Measurements from ENCODE around the gene JRKL. TPM values are rescaled to one million over a fixed set of nuclear protein-coding genes. Genes with fewer than 3 reads are reported as not detected.

JRKL gene
- 9.9 and 11.9 TPM in 2 replicates for total RNA-seq

- Mint-ChIP-seq H3K4me3 (peak within 1 kb of the TSS; percentile 93), H3K36me3 (ENCODE audit: low read depth) (peaks cover 37% of the 10 kb centered on the region), H3K9me3 (peaks cover 4% of the 10 kb centered on the region), H3K27ac (peak within 1 kb of the TSS; percentile 96), H3K27me3 (no peaks in the 10 kb centered on the region), H3K4me1 (peaks cover 52% of the 10 kb centered on the region)
- peak; percentile 99 for DNase-seq
- intact Hi-C loops (cut with micrococcal nuclease), result loop anchor here (1.0 to 5.0 kb wide), 8 partner anchors 47 to 1237 kb away; partner anchors contain the start of genes FAM76B, MAML2 and MTMR2
Observed at GRCh38 chr11:96389720-96390487, at the start of gene JRKL, which contains the start of gene CCDC82. Gene JRKL (plus strand): TSS chr11:96390013. CDS start chr11:96390650, 637 bp downstream. Gene CCDC82 (minus strand): TSS chr11:96389912. CDS start chr11:96384747, 5,165 bp downstream.

- no peaks in the 10 kb centered on the region for H3K9me3 Mint-ChIP-seq
- H3K36me3 Mint-ChIP-seq (ENCODE audit: low read depth), result peaks cover 14% of the 10 kb centered on the region
- H3K27me3 Mint-ChIP-seq, result no peaks in the 10 kb centered on the region
- peak overlapping the region; percentile 95 for H3K4me3 Mint-ChIP-seq
- intact Hi-C loops (cut with micrococcal nuclease), result loop anchor here (5.0 to 10.0 kb wide), 4 partner anchors 33 to 503 kb away; partner anchors contain the start of gene MTMR2
- H3K27ac Mint-ChIP-seq, result peak overlapping the region; percentile 93
- no peak for DNase-seq
- peaks cover 61% of the 10 kb centered on the region for H3K4me1 Mint-ChIP-seq
Observed at GRCh38 chr11:96340555-96340885, 49.3 kb upstream of the JRKL start.

- H3K4me3 Mint-ChIP-seq, result peak overlapping the region; percentile 95
Observed at GRCh38 chr11:96341211-96342013, 48.4 kb upstream of the JRKL start.

GRCh38 chr11:96342014-96342960 lies 47.5 kb upstream of the JRKL start:
- peaks cover 52% of the 10 kb centered on the region for H3K4me1 Mint-ChIP-seq
- DNase-seq, result no peak
- no peaks in the 10 kb centered on the region for H3K9me3 Mint-ChIP-seq
- H3K27me3 Mint-ChIP-seq, result no peaks in the 10 kb centered on the region
- H3K4me3 Mint-ChIP-seq, result peak overlapping the region; percentile 95
- H3K27ac Mint-ChIP-seq, result peak overlapping the region; percentile 93
- H3K36me3 Mint-ChIP-seq (ENCODE audit: low read depth), result peaks cover 10% of the 10 kb centered on the region
- intact Hi-C loops (cut with micrococcal nuclease), result loop anchor here (2.0 to 10.0 kb wide), 9 partner anchors 35 to 505 kb away; partner anchors contain the start of gene MTMR2

More at GRCh38 chr11:96341211-96342013, 48.4 kb upstream of the JRKL start:
- Mint-ChIP-seq H3K4me1 (peaks cover 56% of the 10 kb centered on the region), H3K36me3 (ENCODE audit: low read depth) (peaks cover 10% of the 10 kb centered on the region), H3K27me3 (no peaks in the 10 kb centered on the region), H3K9me3 (no peaks in the 10 kb centered on the region), H3K27ac (peak overlapping the region; percentile 93)
- peak; percentile 91 for DNase-seq
- intact Hi-C loops (cut with micrococcal nuclease), result loop anchor here (1.0 to 10.0 kb wide), 10 partner anchors 34 to 504 kb away; partner anchors contain the start of gene MTMR2

- intact Hi-C loops (cut with micrococcal nuclease), result loop anchor here (1.0 to 10.0 kb wide), 14 partner anchors 36 to 554 kb away; partner anchors contain the start of genes FAM76B, JRKL and MTMR2
- H3K27me3 Mint-ChIP-seq, result no peaks in the 10 kb centered on the region
- peaks cover 10% of the 10 kb centered on the region for H3K36me3 Mint-ChIP-seq (ENCODE audit: low read depth)
- peaks cover 43% of the 10 kb centered on the region for H3K4me1 Mint-ChIP-seq
- peak within 1 kb of the TSS; percentile 93 for H3K27ac Mint-ChIP-seq
- H3K4me3 Mint-ChIP-seq, result peak within 1 kb of the TSS; percentile 95
- peak; percentile 96 for DNase-seq
- H3K9me3 Mint-ChIP-seq, result no peaks in the 10 kb centered on the region
Observed at GRCh38 chr11:96342961-96343711, 46.7 kb upstream of the JRKL start, which contains the start of gene MAML2. Gene MAML2 (minus strand): TSS chr11:96343195. CDS start chr11:96341895, 1,300 bp downstream.

- intact Hi-C loops (cut with micrococcal nuclease), result no loop called here
- H3K36me3 Mint-ChIP-seq (ENCODE audit: low read depth), result peaks cover 50% of the 10 kb centered on the region
- peak; percentile 48 for DNase-seq
- H3K4me1 Mint-ChIP-seq, result peaks cover 29% of the 10 kb centered on the region
- H3K9me3 Mint-ChIP-seq, result no peaks in the 10 kb centered on the region
- no peak overlapping the region for H3K4me3 Mint-ChIP-seq
- no peaks in the 10 kb centered on the region for H3K27me3 Mint-ChIP-seq
- no peak overlapping the region for H3K27ac Mint-ChIP-seq
Observed at GRCh38 chr11:96356848-96357247, 33.0 kb upstream of the JRKL start.

- DNase-seq, result no peak
- Mint-ChIP-seq H3K9me3 (no peaks in the 10 kb centered on the region), H3K4me1 (peaks cover 29% of the 10 kb centered on the region), H3K4me3 (no peak overlapping the region), H3K36me3 (ENCODE audit: low read depth) (peaks cover 51% of the 10 kb centered on the region), H3K27me3 (no peaks in the 10 kb centered on the region), H3K27ac (peak overlapping the region; percentile 6)
- intact Hi-C loops (cut with micrococcal nuclease), result no loop called here
Observed at GRCh38 chr11:96357794-96358193, 32.0 kb upstream of the JRKL start.

GRCh38 chr11:96358321-96358720 lies 31.5 kb upstream of the JRKL start:
- peaks cover 51% of the 10 kb centered on the region for H3K36me3 Mint-ChIP-seq (ENCODE audit: low read depth)
- intact Hi-C loops (cut with micrococcal nuclease), result no loop called here
- peaks cover 29% of the 10 kb centered on the region for H3K4me1 Mint-ChIP-seq
- no peak overlapping the region for H3K27ac Mint-ChIP-seq
- no peak overlapping the region for H3K4me3 Mint-ChIP-seq
- H3K9me3 Mint-ChIP-seq, result no peaks in the 10 kb centered on the region
- no peak for DNase-seq
- no peaks in the 10 kb centered on the region for H3K27me3 Mint-ChIP-seq

- Mint-ChIP-seq H3K4me1 (peaks cover 22% of the 10 kb centered on the region), H3K36me3 (ENCODE audit: low read depth) (peaks cover 28% of the 10 kb centered on the region), H3K4me3 (no peak overlapping the region), H3K27me3 (no peaks in the 10 kb centered on the region), H3K27ac (no peak overlapping the region), H3K9me3 (no peaks in the 10 kb centered on the region)
- peak; percentile 1 for DNase-seq
- intact Hi-C loops (cut with micrococcal nuclease), result no loop called here
Observed at GRCh38 chr11:96361778-96362177, 28.0 kb upstream of the JRKL start.

GRCh38 chr11:96365493-96365892 lies 24.3 kb upstream of the JRKL start:
- H3K36me3 Mint-ChIP-seq (ENCODE audit: low read depth), result peaks cover 32% of the 10 kb centered on the region
- H3K4me1 Mint-ChIP-seq, result peaks cover 2% of the 10 kb centered on the region
- DNase-seq, result no peak
- no peaks in the 10 kb centered on the region for H3K9me3 Mint-ChIP-seq
- intact Hi-C loops (cut with micrococcal nuclease), result no loop called here
- no peaks in the 10 kb centered on the region for H3K27me3 Mint-ChIP-seq
- no peak overlapping the region for H3K4me3 Mint-ChIP-seq
- no peak overlapping the region for H3K27ac Mint-ChIP-seq

- H3K4me1 Mint-ChIP-seq, result peaks cover 2% of the 10 kb centered on the region
- intact Hi-C loops (cut with micrococcal nuclease), result no loop called here
- H3K36me3 Mint-ChIP-seq (ENCODE audit: low read depth), result peaks cover 35% of the 10 kb centered on the region
- no peaks in the 10 kb centered on the region for H3K9me3 Mint-ChIP-seq
- H3K4me3 Mint-ChIP-seq, result no peak overlapping the region
- no peak overlapping the region for H3K27ac Mint-ChIP-seq
- no peak for DNase-seq
- H3K27me3 Mint-ChIP-seq, result no peaks in the 10 kb centered on the region
Observed at GRCh38 chr11:96366024-96366423, 23.8 kb upstream of the JRKL start.

GRCh38 chr11:96367342-96367741 lies 22.5 kb upstream of the JRKL start:
- H3K36me3 Mint-ChIP-seq (ENCODE audit: low read depth), result peaks cover 40% of the 10 kb centered on the region
- H3K27ac Mint-ChIP-seq, result no peak overlapping the region
- intact Hi-C loops (cut with micrococcal nuclease), result no loop called here
- H3K4me1 Mint-ChIP-seq, result peaks cover 2% of the 10 kb centered on the region
- H3K4me3 Mint-ChIP-seq, result no peak overlapping the region
- DNase-seq, result no peak
- no peaks in the 10 kb centered on the region for H3K27me3 Mint-ChIP-seq
- no peaks in the 10 kb centered on the region for H3K9me3 Mint-ChIP-seq
